ENCODE data around the gene LINC00632. TPM values are rescaled to one million over a fixed set of nuclear protein-coding genes. Genes with fewer than 3 reads are reported as not detected.

The LINC00632 gene
- total RNA-seq, 1 experiment from 2014 or later, result not detected

GRCh38 chrX:140799216-140799615, 89.7 kb downstream of the LINC00632 start:
- no peak overlapping the region for H3K4me3 ChIP-seq
- H3K9me3 ChIP-seq (replicated peaks), result no peaks in the 10 kb centered on the region
- H3K27me3 ChIP-seq (replicated peaks), result no peaks in the 10 kb centered on the region
- no peaks in the 10 kb centered on the region for H3K4me1 ChIP-seq (replicated peaks)
- no peak overlapping the region for H3K27ac ChIP-seq
- no peaks in the 10 kb centered on the region for H3K36me3 ChIP-seq
- DNase-seq (ENCODE audit: low read depth in 1 of 2, low spot score in 2 of 2), result no peak

GRCh38 chrX:140804292-140804691, 94.7 kb downstream of the LINC00632 start:
- H3K4me1 ChIP-seq (replicated peaks), result no peaks in the 10 kb centered on the region
- no peak overlapping the region for H3K4me3 ChIP-seq
- no peak overlapping the region for H3K27ac ChIP-seq
- no peaks in the 10 kb centered on the region for H3K9me3 ChIP-seq (replicated peaks)
- H3K36me3 ChIP-seq, result no peaks in the 10 kb centered on the region
- no peaks in the 10 kb centered on the region for H3K27me3 ChIP-seq (replicated peaks)
- no peak for DNase-seq (ENCODE audit: low read depth in 1 of 2, low spot score in 2 of 2)

GRCh38 chrX:140815868-140816267, 106.3 kb downstream of the LINC00632 start:
- Histone ChIP-seq H3K36me3 (no peaks in the 10 kb centered on the region), H3K9me3 (replicated peaks) (no peaks in the 10 kb centered on the region), H3K27me3 (replicated peaks) (no peaks in the 10 kb centered on the region), H3K4me1 (replicated peaks) (no peaks in the 10 kb centered on the region), H3K27ac (no peak overlapping the region), H3K4me3 (no peak overlapping the region)
- no peak for DNase-seq (ENCODE audit: low read depth in 1 of 2, low spot score in 2 of 2)

- Histone ChIP-seq H3K27me3 (replicated peaks) (no peaks in the 10 kb centered on the region), H3K4me1 (replicated peaks) (no peaks in the 10 kb centered on the region), H3K36me3 (no peaks in the 10 kb centered on the region), H3K9me3 (replicated peaks) (no peaks in the 10 kb centered on the region), H3K4me3 (no peak overlapping the region), H3K27ac (no peak overlapping the region)
- no peak for DNase-seq (ENCODE audit: low read depth in 1 of 2, low spot score in 2 of 2)
Observed at GRCh38 chrX:140817943-140818342, 108.4 kb downstream of the LINC00632 start.

- H3K27me3 ChIP-seq (replicated peaks), result no peaks in the 10 kb centered on the region
- DNase-seq (ENCODE audit: low read depth in 1 of 2, low spot score in 2 of 2), result no peak
- no peaks in the 10 kb centered on the region for H3K36me3 ChIP-seq
- H3K4me1 ChIP-seq (replicated peaks), result no peaks in the 10 kb centered on the region
- H3K4me3 ChIP-seq, result no peak overlapping the region
- no peaks in the 10 kb centered on the region for H3K9me3 ChIP-seq (replicated peaks)
- H3K27ac ChIP-seq, result no peak overlapping the region
Observed at GRCh38 chrX:140821280-140821679, 111.7 kb downstream of the LINC00632 start.

GRCh38 chrX:140822184-140822583, 112.6 kb downstream of the LINC00632 start:
- no peaks in the 10 kb centered on the region for H3K4me1 ChIP-seq (replicated peaks)
- no peak overlapping the region for H3K27ac ChIP-seq
- H3K9me3 ChIP-seq (replicated peaks), result no peaks in the 10 kb centered on the region
- H3K4me3 ChIP-seq, result no peak overlapping the region
- H3K36me3 ChIP-seq, result no peaks in the 10 kb centered on the region
- no peaks in the 10 kb centered on the region for H3K27me3 ChIP-seq (replicated peaks)
- DNase-seq (ENCODE audit: low read depth in 1 of 2, low spot score in 2 of 2), result no peak

- Histone ChIP-seq H3K4me1 (replicated peaks) (no peaks in the 10 kb centered on the region), H3K27me3 (replicated peaks) (no peaks in the 10 kb centered on the region), H3K36me3 (no peaks in the 10 kb centered on the region), H3K27ac (no peak overlapping the region), H3K9me3 (replicated peaks) (no peaks in the 10 kb centered on the region), H3K4me3 (no peak overlapping the region)
- no peak for DNase-seq (ENCODE audit: low read depth in 1 of 2, low spot score in 2 of 2)
Observed at GRCh38 chrX:140822861-140823260, 113.3 kb downstream of the LINC00632 start.

- H3K27ac ChIP-seq, result no peak overlapping the region
- H3K4me3 ChIP-seq, result no peak overlapping the region
- no peaks in the 10 kb centered on the region for H3K4me1 ChIP-seq (replicated peaks)
- no peaks in the 10 kb centered on the region for H3K9me3 ChIP-seq (replicated peaks)
- DNase-seq (ENCODE audit: low read depth in 1 of 2, low spot score in 2 of 2), result no peak
- no peaks in the 10 kb centered on the region for H3K36me3 ChIP-seq
- no peaks in the 10 kb centered on the region for H3K27me3 ChIP-seq (replicated peaks)
Observed at GRCh38 chrX:140836874-140837273, 127.3 kb downstream of the LINC00632 start.

Other genes starting within 250 kb of the LINC00632 start
- gene SOX3, start 204.7 kb upstream of the LINC00632 start, total RNA-seq (2014; rRNA removed; shearing (Covaris generic)), result not detected in 2 replicates

Data from SJSA1 (cell line).